HEK293 (cell line): ENCODE data around the gene BHLHA9.

Source experiments
- SP2 ChIP-seq: fragments of 450-650 bp; formaldehyde crosslinking; IDR thresholded peaks from 2 replicates; pipeline ENCODE4 v1.5.1; 2016; ENCODE audit warnings: missing biosample characterization, missing genetic modification characterization
- TSHZ1 ChIP-seq: fragments of 450-650 bp; formaldehyde crosslinking; IDR thresholded peaks from 2 replicates; pipeline ENCODE4 v1.5.1; 2016; ENCODE audit warnings: missing biosample characterization, missing genetic modification characterization, borderline replicate concordance
- ZBTB10 ChIP-seq: fragments of 450-650 bp; formaldehyde crosslinking; IDR thresholded peaks from 2 replicates; pipeline ENCODE4 v1.5.1; 2016; ENCODE audit warnings: missing biosample characterization, missing genetic modification characterization
- ZNF26 ChIP-seq: fragments of 450-650 bp; formaldehyde crosslinking; IDR thresholded peaks from 2 replicates; pipeline ENCODE4 v1.5.1; 2016; ENCODE audit warnings: missing biosample characterization, missing genetic modification characterization
- ZNF658 ChIP-seq: fragments of 450-650 bp; formaldehyde crosslinking; IDR thresholded peaks from 2 replicates; pipeline ENCODE4; 2016; ENCODE audit warnings: missing biosample characterization, missing genetic modification characterization
- TF ChIP-seq, protein P1 (sequence below): fragments of 450-650 bp; formaldehyde crosslinking; IDR thresholded peaks from 2 replicates; pipeline ENCODE4 v1.5.1; 2016; ENCODE audit warnings: missing biosample characterization, missing genetic modification characterization

DNA sequence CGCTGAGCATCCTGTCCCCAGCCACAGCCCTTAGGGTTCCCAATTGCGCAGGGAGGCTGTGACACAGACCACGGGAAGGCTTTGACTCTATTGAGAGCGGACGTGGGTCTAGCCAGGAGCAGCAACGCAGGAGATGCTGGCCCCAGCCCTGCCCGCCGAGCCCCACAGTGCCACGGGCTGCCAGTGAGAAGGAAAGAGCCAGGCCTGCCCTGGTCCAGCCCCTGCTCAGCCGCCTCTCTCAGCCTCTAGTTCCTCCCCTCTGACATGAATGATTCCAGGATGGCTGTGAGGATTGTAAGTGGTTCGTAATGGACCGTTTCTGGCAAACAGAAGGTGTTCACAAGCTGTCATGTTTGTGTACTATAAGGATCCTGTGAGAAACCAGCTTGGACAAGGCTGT is 2.5 kb downstream of the BHLHA9 start:
- TF ChIP-seq, protein P1, sequence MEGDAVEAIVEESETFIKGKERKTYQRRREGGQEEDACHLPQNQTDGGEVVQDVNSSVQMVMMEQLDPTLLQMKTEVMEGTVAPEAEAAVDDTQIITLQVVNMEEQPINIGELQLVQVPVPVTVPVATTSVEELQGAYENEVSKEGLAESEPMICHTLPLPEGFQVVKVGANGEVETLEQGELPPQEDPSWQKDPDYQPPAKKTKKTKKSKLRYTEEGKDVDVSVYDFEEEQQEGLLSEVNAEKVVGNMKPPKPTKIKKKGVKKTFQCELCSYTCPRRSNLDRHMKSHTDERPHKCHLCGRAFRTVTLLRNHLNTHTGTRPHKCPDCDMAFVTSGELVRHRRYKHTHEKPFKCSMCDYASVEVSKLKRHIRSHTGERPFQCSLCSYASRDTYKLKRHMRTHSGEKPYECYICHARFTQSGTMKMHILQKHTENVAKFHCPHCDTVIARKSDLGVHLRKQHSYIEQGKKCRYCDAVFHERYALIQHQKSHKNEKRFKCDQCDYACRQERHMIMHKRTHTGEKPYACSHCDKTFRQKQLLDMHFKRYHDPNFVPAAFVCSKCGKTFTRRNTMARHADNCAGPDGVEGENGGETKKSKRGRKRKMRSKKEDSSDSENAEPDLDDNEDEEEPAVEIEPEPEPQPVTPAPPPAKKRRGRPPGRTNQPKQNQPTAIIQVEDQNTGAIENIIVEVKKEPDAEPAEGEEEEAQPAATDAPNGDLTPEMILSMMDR (tag by site-specific recombination): no peak
- no peak for TF ChIP-seq ZBTB10 (tag by site-specific recombination)
- no peak for TF ChIP-seq TSHZ1 (tag by site-specific recombination)
- no peak for TF ChIP-seq SP2 (tag by site-specific recombination)
- TF ChIP-seq ZNF26: no peak
- TF ChIP-seq ZNF658 (tag by site-specific recombination): no peak
